ENCODE data around the gene FAM204A.

- TF ChIP-seq GATA3 (IDR thresholded peaks at IDR 0.05; ENCODE audit: low read depth, low read length) (no peak), GATA2 (IDR thresholded peaks at IDR 0.05; ENCODE audit: low read depth, low read length) (no peak)
These were observed 55.9 kb downstream of the FAM204A start for GRCh38 chr10:118286051-118286838.

Measured in SH-SY5Y (cell line).